IPS-15b (cell line): ENCODE measurements around the gene ECHS1.
"Not testable (repeated sequence)": the region's sequence is repeated elsewhere in the genome, so short reads cannot be mapped to it uniquely, and the experiment has no call there.

Experiments
- H3K27me3 ChIP-seq: one replicate; pipeline ENCODE4 v1.6.1; 2013; ENCODE audit warnings: low read length; ENCODE audit not compliant: control insufficient read depth, insufficient read depth
- H3K36me3 ChIP-seq: one replicate; pipeline ENCODE4 v1.6.1; 2013; ENCODE audit warnings: low read length; ENCODE audit not compliant: control insufficient read depth, insufficient read depth
- H3K4me1 ChIP-seq: one replicate; pipeline ENCODE4 v1.6.1; 2013; ENCODE audit warnings: mild to moderate bottlenecking, low read length; ENCODE audit not compliant: control insufficient read depth, insufficient read depth
- H3K4me3 ChIP-seq: one replicate; pipeline ENCODE4 v1.5.1; 2013; ENCODE audit warnings: low read depth, low read length
- H3K9ac ChIP-seq: one replicate; pipeline ENCODE4 v1.6.1; 2013; ENCODE audit warnings: low read depth, mild to moderate bottlenecking, low read length
- H3K9me3 ChIP-seq: one replicate; pipeline ENCODE4 v1.6.1; 2013; ENCODE audit warnings: mild to moderate bottlenecking, low read length; ENCODE audit not compliant: control insufficient read depth, insufficient read depth

The ECHS1 gene

GRCh38 chr10:133320852-133321422 is 52.2 kb downstream of the ECHS1 start:
- H3K27me3 ChIP-seq = peaks cover 12% of the 10 kb centered on the region
- H3K4me1 ChIP-seq, H3K36me3 ChIP-seq, H3K4me3 ChIP-seq, H3K9me3 ChIP-seq, H3K9ac ChIP-seq: not testable (repeated sequence)

- no peaks in the 10 kb centered on the region for H3K36me3 ChIP-seq
- H3K27me3 ChIP-seq = peaks cover 9% of the 10 kb centered on the region
- peak overlapping the region; percentile 44 for H3K4me3 ChIP-seq
- H3K4me1 ChIP-seq = no peaks in the 10 kb centered on the region
- H3K9ac ChIP-seq = peak overlapping the region; percentile 19
- H3K9me3 ChIP-seq = no peaks in the 10 kb centered on the region
Measured at GRCh38 chr10:133318494-133319127, 54.5 kb downstream of the ECHS1 start.

GRCh38 chr10:133316732-133317131 is 56.4 kb downstream of the ECHS1 start:
- Histone ChIP-seq H3K27me3 (peaks cover 9% of the 10 kb centered on the region), H3K9me3 (no peaks in the 10 kb centered on the region), H3K9ac (no peak overlapping the region), H3K4me1 (no peaks in the 10 kb centered on the region), H3K4me3 (no peak overlapping the region), H3K36me3 (peaks cover 4% of the 10 kb centered on the region)

- Histone ChIP-seq H3K27me3 (peaks cover 9% of the 10 kb centered on the region), H3K4me3 (no peak overlapping the region), H3K9me3 (no peaks in the 10 kb centered on the region), H3K36me3 (peaks cover 4% of the 10 kb centered on the region), H3K9ac (no peak overlapping the region), H3K4me1 (no peaks in the 10 kb centered on the region)
Measured at GRCh38 chr10:133316266-133316665, 56.9 kb downstream of the ECHS1 start.

GRCh38 chr10:133315847-133316246 is 57.3 kb downstream of the ECHS1 start:
- no peaks in the 10 kb centered on the region for H3K4me1 ChIP-seq
- H3K27me3 ChIP-seq = peaks cover 9% of the 10 kb centered on the region
- H3K9ac ChIP-seq = no peak overlapping the region
- H3K4me3 ChIP-seq = no peak overlapping the region
- no peaks in the 10 kb centered on the region for H3K9me3 ChIP-seq
- peaks cover 6% of the 10 kb centered on the region for H3K36me3 ChIP-seq

- no peaks in the 10 kb centered on the region for H3K4me1 ChIP-seq
- H3K9me3 ChIP-seq = no peaks in the 10 kb centered on the region
- peaks cover 11% of the 10 kb centered on the region for H3K36me3 ChIP-seq
- H3K4me3 ChIP-seq = no peak overlapping the region
- no peak overlapping the region for H3K9ac ChIP-seq
- peaks cover 9% of the 10 kb centered on the region for H3K27me3 ChIP-seq
Measured at GRCh38 chr10:133314911-133315310, 58.2 kb downstream of the ECHS1 start.

GRCh38 chr10:133313192-133313591 is 60.0 kb downstream of the ECHS1 start:
- Histone ChIP-seq H3K9me3 (no peaks in the 10 kb centered on the region), H3K9ac (no peak overlapping the region), H3K4me3 (no peak overlapping the region), H3K36me3 (peaks cover 11% of the 10 kb centered on the region), H3K27me3 (no peaks in the 10 kb centered on the region), H3K4me1 (no peaks in the 10 kb centered on the region)

GRCh38 chr10:133312769-133313145 is 60.4 kb downstream of the ECHS1 start:
- Histone ChIP-seq H3K9ac (no peak overlapping the region), H3K4me3 (no peak overlapping the region), H3K36me3 (peaks cover 11% of the 10 kb centered on the region), H3K4me1 (peaks cover under 1% of the 10 kb centered on the region), H3K9me3 (no peaks in the 10 kb centered on the region), H3K27me3 (no peaks in the 10 kb centered on the region)
